NT2/D1 (cell line): ENCODE results near the gene SLC16A10.

Source experiments
- YY1 ChIP-seq: IDR thresholded peaks from 2 replicates; pipeline ENCODE4 v1.6.1; 2011; ENCODE audit not compliant: insufficient read length, insufficient read depth
- ZNF274 ChIP-seq: IDR thresholded peaks from 2 replicates; pipeline ENCODE4 v1.6.1; 2011; ENCODE audit warnings: mild to moderate bottlenecking, low read depth, low read length

GRCh38 chr6:111161650-111162049, 74.3 kb downstream of the SLC16A10 start:
- TF ChIP-seq ZNF274 (no peak), YY1 (no peak)
